IMR-90 (cell line): Measurements from ENCODE around the gene PSMD10. TPM values are rescaled to one million over a fixed set of nuclear protein-coding genes. Genes with fewer than 3 reads are reported as not detected.
A peak's percentile ranks its signal among the peaks of the same experiment; 100 is the strongest.

Experiments
- ATAC-seq: fragments of 200-7000 bp; cut with Tn5 transposase; 2 replicates; pipeline ENCODE4 v1.9.1; 2020; ENCODE audit warnings: low read depth, mild to moderate bottlenecking, moderate library complexity
- BruUV-seq: library from RNA; stranded (reverse); fragments of 400-500 nt; replicated peaks from 2 replicates; lab custom pipeline; 2021; lab: Mats Ljungman, UMichigan
- CTCF ChIA-PET: fragments of 300-600 bp; formaldehyde crosslinking; extraction: SDS; loops from one replicate; lab custom pipeline; 2021; ENCODE audit warnings: antibody characterized with exemption; lab: Yijun Ruan, JAX
- POLR2A ChIA-PET: fragments of 300-600 bp; sonication (Branson Sonifier 250); formaldehyde crosslinking; loops from one replicate; lab custom pipeline; 2022; ENCODE audit warnings: antibody characterized with exemption; ENCODE audit not compliant: unreplicated experiment; lab: Charles Lee
- DNase-seq: peaks from one replicate; pipeline ENCODE4 v3.0.0; 2013
- H2AFZ ChIP-seq: replicated peaks from 2 replicates; pipeline ENCODE3; 2013; ENCODE audit warnings: low read length, mild to moderate bottlenecking; ENCODE audit not compliant: poor library complexity
- H2AK5ac ChIP-seq: 2 replicates; pipeline ENCODE4 v1.6.1; 2013; ENCODE audit warnings: low read depth, low read length, inconsistent platforms
- H2AK9ac ChIP-seq: replicated peaks from 2 replicates; pipeline ENCODE3; 2013; ENCODE audit warnings: mild to moderate bottlenecking, low read depth, low read length, moderate library complexity; ENCODE audit not compliant: poor library complexity
- H2BK120ac ChIP-seq: 2 replicates; pipeline ENCODE4 v1.6.1; 2013; ENCODE audit warnings: low read depth, low read length, inconsistent platforms
- H2BK15ac ChIP-seq: 3 replicates; pipeline ENCODE4 v1.6.1; 2013; ENCODE audit warnings: low read depth, low read length, inconsistent platforms
- H2BK20ac ChIP-seq: 2 replicates; pipeline ENCODE4 v1.6.1; 2013; ENCODE audit warnings: low read depth, mild to moderate bottlenecking, inconsistent platforms, low read length, moderate library complexity
- H2BK5ac ChIP-seq: 2 replicates; pipeline ENCODE4 v1.6.1; 2013; ENCODE audit warnings: mild to moderate bottlenecking, low read depth, low read length, inconsistent platforms; ENCODE audit not compliant: poor library complexity, severe bottlenecking
- H3K14ac ChIP-seq: replicated peaks from 2 replicates; pipeline ENCODE4 v1.6.1; 2013; ENCODE audit warnings: low read depth, low read length, inconsistent platforms
- H3K18ac ChIP-seq: 2 replicates; pipeline ENCODE4 v1.6.1; 2013; ENCODE audit warnings: low read depth, low read length, control low read depth
- H3K23ac ChIP-seq: 2 replicates; pipeline ENCODE4 v1.6.1; 2013; ENCODE audit warnings: low read depth, low read length, inconsistent platforms
- H3K27ac ChIP-seq: 2 replicates; pipeline ENCODE4 v1.5.1; 2013; ENCODE audit warnings: mild to moderate bottlenecking, control low read depth, low read length; ENCODE audit not compliant: insufficient read depth
- H3K27me3 ChIP-seq: 2 replicates; pipeline ENCODE4 v1.6.1; 2013; ENCODE audit warnings: low read length; ENCODE audit not compliant: control insufficient read depth, insufficient read depth
- H3K36me3 ChIP-seq: 2 replicates; pipeline ENCODE4 v1.6.1; 2013; ENCODE audit warnings: low read length, mixed read lengths; ENCODE audit not compliant: control insufficient read depth, insufficient read depth
- H3K4ac ChIP-seq: 2 replicates; pipeline ENCODE4 v1.6.1; 2013; ENCODE audit warnings: low read depth, low read length, inconsistent platforms
- H3K4me1 ChIP-seq: 2 replicates; pipeline ENCODE4 v1.6.1; 2013; ENCODE audit warnings: low read length, mixed read lengths; ENCODE audit not compliant: control insufficient read depth, insufficient read depth
- H3K4me2 ChIP-seq: 2 replicates; pipeline ENCODE4 v1.6.1; 2013; ENCODE audit warnings: low read depth, mild to moderate bottlenecking, control low read depth, low read length, moderate library complexity
- H3K4me3 ChIP-seq: 2 replicates; pipeline ENCODE4 v1.5.1; 2013; ENCODE audit warnings: low read depth, mild to moderate bottlenecking, control low read depth, low read length, moderate library complexity; ENCODE audit not compliant: insufficient read depth
- H3K56ac ChIP-seq: 2 replicates; pipeline ENCODE4 v1.6.1; 2013; ENCODE audit warnings: low read length, inconsistent platforms; ENCODE audit not compliant: insufficient read depth; ENCODE audit errors: extremely low read depth
- H3K79me1 ChIP-seq, 2 experiments: 2 replicates each; pipeline ENCODE4 v1.6.1; 2013; ENCODE audit warnings: low read length in 2 of 2, inconsistent platforms in 1 of 2, low read depth in 1 of 2
- H3K9ac ChIP-seq: 2 replicates; pipeline ENCODE4 v1.6.1; 2013; ENCODE audit warnings: low read depth, low read length, control low read depth
- H3K9me1 ChIP-seq: 2 replicates; pipeline ENCODE4 v1.6.1; 2013; ENCODE audit warnings: low read length, inconsistent platforms; ENCODE audit not compliant: insufficient read depth
- H3K9me3 ChIP-seq: 2 replicates; pipeline ENCODE4 v1.6.1; 2013; ENCODE audit warnings: low read length; ENCODE audit not compliant: control insufficient read depth, insufficient read depth
- H4K20me1 ChIP-seq: 2 replicates; pipeline ENCODE4 v1.6.1; 2013; ENCODE audit warnings: low read length, inconsistent platforms; ENCODE audit not compliant: insufficient read depth
- H4K5ac ChIP-seq: 2 replicates; pipeline ENCODE4 v1.6.1; 2013; ENCODE audit warnings: mild to moderate bottlenecking, low read depth, low read length, control low read depth
- H4K8ac ChIP-seq, 2 experiments: 2 replicates each; pipeline ENCODE4 v1.6.1; 2013; ENCODE audit warnings: low read depth in 2 of 2, low read length in 2 of 2, control low read depth in 1 of 2, inconsistent platforms in 1 of 2
- H4K91ac ChIP-seq: 2 replicates; pipeline ENCODE4 v1.6.1; 2013; ENCODE audit warnings: low read depth, low read length, inconsistent platforms; ENCODE audit not compliant: insufficient read depth
- BHLHE40 ChIP-seq: fragments of 150-350 bp; IDR thresholded peaks from 2 replicates; pipeline ENCODE4 v1.6.1; 2016; ENCODE audit warnings: mild to moderate bottlenecking, low read depth, low read length
- MAFK ChIP-seq: IDR thresholded peaks from 2 replicates; pipeline ENCODE4 v1.6.1; 2012; ENCODE audit warnings: low read depth, low read length, improper control_type of control experiment
- WGBS, 2 experiments: methylation state at CpG; one replicate each; pipeline versions ENCODE4 v1.1.5 to v1.1.7; 2013; ENCODE audit warnings: missing lambda C conversion rate in 2 of 2; ENCODE audit not compliant: insufficient read length in 1 of 2; ENCODE audit errors: extremely low coverage in 2 of 2; 5-methylcytosine and 5-hydroxymethylcytosine counted together
- dilution Hi-C: fragments of 300-500 bp; cut with HindIII; formaldehyde crosslinking; loops from one replicate; pipeline ENCODE4 v1.14.3; 2018; ENCODE audit warnings: low sequenced_read_pairs; ENCODE audit not compliant: unreplicated experiment
- in situ Hi-C: fragments of 300-500 bp; cut with MboI; formaldehyde crosslinking; loops from 3 replicates; pipeline ENCODE4 v1.14.3; 2019; ENCODE audit warnings: low sequenced_read_pairs, inconsistent platforms, mixed read lengths
- intact Hi-C: fragments of 100-400 bp; cut with micrococcal nuclease; formaldehyde crosslinking; loops from 2 replicates; pipeline ENCODE4 v1.10.0; 2022
- polyA plus RNA-seq, 3 experiments: library from polyadenylated mRNA; depleted of rRNA; stranded (reverse); fragments of >200 nt; gene quantifications; 2 replicates each; pipeline ENCODE4 v1.2.3, GENCODE V29; 2012; ENCODE audit warnings: low replicate concordance in 1 of 3
- total RNA-seq: library from RNA; depleted of rRNA; stranded (reverse); fragments of >200 nt; gene quantifications from 2 replicates; pipeline ENCODE4 v1.2.3, GENCODE V29; 2012

Gene PSMD10
- total and polyA plus RNA-seq, 2 of the 4 experiments (the other 2 are of a cell fraction), result 62.0 to 122 TPM

GRCh38 chrX:108130889-108131288 lies 39.5 kb upstream of the PSMD10 start:
- no peak overlapping the region for H3K4me2 ChIP-seq
- no peak for ATAC-seq
- no peak overlapping the region for H3K56ac ChIP-seq
- no peaks in the 10 kb centered on the region for H3K4me1 ChIP-seq
- no peak overlapping the region for H2AK5ac ChIP-seq
- no peak overlapping the region for H2AFZ ChIP-seq
- in situ Hi-C loops, result no loop called here
- no peak overlapping the region for H4K91ac ChIP-seq
- no peak overlapping the region for H3K4ac ChIP-seq
- no peaks in the 10 kb centered on the region for H3K27me3 ChIP-seq
- no peaks in the 10 kb centered on the region for H3K79me1 ChIP-seq
- no peak overlapping the region for H3K23ac ChIP-seq
- CTCF ChIA-PET, result no interaction called here
- WGBS, 2 experiments, result no CpG with 5 or more reads among the region's 1 CpG
- dilution Hi-C loops, result no loop called here
- H3K4me3 ChIP-seq, result no peak overlapping the region
- no peak overlapping the region for H2AK9ac ChIP-seq
- no peak overlapping the region for H2BK20ac ChIP-seq
- H2BK120ac ChIP-seq, result no peak overlapping the region
- no peak overlapping the region for H3K27ac ChIP-seq
- H4K20me1 ChIP-seq, result no peaks in the 10 kb centered on the region
- no peak overlapping the region for H2BK15ac ChIP-seq
- POLR2A ChIA-PET, result no interaction called here
- no peak overlapping the region for H2BK5ac ChIP-seq
- no peak for DNase-seq
- BruUV-seq, result no TSS peak
- no peak overlapping the region for H4K8ac ChIP-seq
- H3K36me3 ChIP-seq, result no peaks in the 10 kb centered on the region; the same call in 1 of the 2 replicates
- no peak overlapping the region for H3K9ac ChIP-seq
- H3K14ac ChIP-seq, result no peak overlapping the region
- H4K5ac ChIP-seq, result no peak overlapping the region
- H3K9me1 ChIP-seq, result no peaks in the 10 kb centered on the region
- TF ChIP-seq MAFK (peak; percentile 12; the same call in 1 of the 2 replicates), BHLHE40 (no peak)
- H3K9me3 ChIP-seq, result no peaks in the 10 kb centered on the region
- intact Hi-C loops, result no loop called here
- no peak overlapping the region for H3K18ac ChIP-seq
